Esophagus squamous epithelium (tissue), 4 donors: ENCODE results near the gene CTSW.

Experiments used
- CTCF ChIP-seq, 6 experiments: fragments of 450-650 bp in 4 of 6; fragments of 200-600 bp in 2 of 6; sonication (generic) in 2 of 6; IDR thresholded peaks; one replicate each; pipeline ENCODE4 v1.5.1; 2016 to 2019; ENCODE audit warnings: antibody characterized with exemption in 6 of 6, mild to moderate bottlenecking in 4 of 6, moderate library complexity in 4 of 6
- POLR2A ChIP-seq, 4 donors: fragments of 450-650 bp; IDR thresholded peaks; one replicate each; pipeline ENCODE4 v1.6.1; 2017; ENCODE audit warnings: antibody characterized with exemption in 4 of 4, mild to moderate bottlenecking in 4 of 4, moderate library complexity in 3 of 4

GRCh38 chr11:65833297-65834030, 46.2 kb upstream of the CTSW start, which contains the start of gene SNX32:
- TF ChIP-seq CTCF (IDR thresholded peaks at IDR 0.05) (no peak), POLR2A (IDR thresholded peaks at IDR 0.05) (no peak)
